Measurements from ENCODE around the gene BRD7.

BRD7 gene

DNA sequence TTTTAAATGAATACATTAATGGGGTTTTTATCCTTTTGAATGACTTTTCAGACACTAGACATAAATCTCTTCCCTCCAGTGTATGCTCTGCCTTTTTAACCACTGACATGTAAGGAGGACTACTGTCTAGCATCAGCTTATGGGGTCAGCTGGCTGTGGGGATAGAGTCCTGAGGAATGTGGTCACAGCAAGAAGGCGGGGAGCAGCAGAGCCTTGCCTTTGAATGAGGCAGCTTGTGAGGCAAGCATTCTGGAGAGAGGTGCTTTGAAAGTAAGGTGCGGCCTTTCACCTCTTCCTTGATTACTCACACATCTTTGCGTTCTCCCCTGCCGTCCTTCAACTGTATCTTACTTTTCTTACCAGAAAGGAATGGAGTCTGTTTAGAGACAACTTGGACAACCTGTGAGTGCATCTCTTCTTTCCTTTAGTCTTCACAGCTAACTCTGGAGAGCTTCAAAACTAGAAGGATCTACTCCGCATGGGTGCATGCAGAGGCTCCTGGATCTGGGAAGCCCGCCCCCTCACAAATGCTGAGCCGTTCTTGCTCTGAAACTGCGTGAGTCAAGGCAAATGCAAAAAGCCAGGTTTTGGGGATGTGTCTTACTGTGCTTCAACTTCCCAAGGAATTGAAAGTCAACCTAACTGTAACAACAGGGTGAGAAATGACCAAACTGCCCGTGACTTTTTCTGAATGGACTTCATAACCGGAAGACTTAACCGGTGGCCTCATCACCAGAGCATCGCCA, 52.5 kb downstream of the BRD7 start:
- Histone ChIP-seq H3K4me1 (ENCODE audit: low read length) (no peaks in the 10 kb centered on the region), H2AFZ (ENCODE audit: low read length) (no peak overlapping the region), H3K9me2 (replicated peaks; ENCODE audit: insufficient read depth, low read length) (no peaks in the 10 kb centered on the region), H3K4me2 (ENCODE audit: low read depth, low read length) (no peak overlapping the region), H3K27me3 (replicated peaks; ENCODE audit: insufficient read depth, low read length) (no peaks in the 10 kb centered on the region), H3K9me3 (replicated peaks; ENCODE audit: insufficient read depth, low read length) (no peaks in the 10 kb centered on the region), H4K20me1 (ENCODE audit: insufficient read depth, low read length) (no peaks in the 10 kb centered on the region), H3K9ac (ENCODE audit: low read length) (no peak overlapping the region), H3K4me3 (ENCODE audit: low read length) (no peak overlapping the region), H3K27ac (ENCODE audit: low read length) (no peak overlapping the region), H3F3A (ENCODE audit: insufficient read depth, low read length) (no peaks in the 10 kb centered on the region), H3K79me2 (ENCODE audit: low read length) (no peaks in the 10 kb centered on the region), H3K36me3 (replicated peaks; ENCODE audit: insufficient read depth, low read length) (peaks cover 4% of the 10 kb centered on the region; the same call in 1 of the 2 replicates)
- no peak for DNase-seq
- TF ChIP-seq, protein P1, sequence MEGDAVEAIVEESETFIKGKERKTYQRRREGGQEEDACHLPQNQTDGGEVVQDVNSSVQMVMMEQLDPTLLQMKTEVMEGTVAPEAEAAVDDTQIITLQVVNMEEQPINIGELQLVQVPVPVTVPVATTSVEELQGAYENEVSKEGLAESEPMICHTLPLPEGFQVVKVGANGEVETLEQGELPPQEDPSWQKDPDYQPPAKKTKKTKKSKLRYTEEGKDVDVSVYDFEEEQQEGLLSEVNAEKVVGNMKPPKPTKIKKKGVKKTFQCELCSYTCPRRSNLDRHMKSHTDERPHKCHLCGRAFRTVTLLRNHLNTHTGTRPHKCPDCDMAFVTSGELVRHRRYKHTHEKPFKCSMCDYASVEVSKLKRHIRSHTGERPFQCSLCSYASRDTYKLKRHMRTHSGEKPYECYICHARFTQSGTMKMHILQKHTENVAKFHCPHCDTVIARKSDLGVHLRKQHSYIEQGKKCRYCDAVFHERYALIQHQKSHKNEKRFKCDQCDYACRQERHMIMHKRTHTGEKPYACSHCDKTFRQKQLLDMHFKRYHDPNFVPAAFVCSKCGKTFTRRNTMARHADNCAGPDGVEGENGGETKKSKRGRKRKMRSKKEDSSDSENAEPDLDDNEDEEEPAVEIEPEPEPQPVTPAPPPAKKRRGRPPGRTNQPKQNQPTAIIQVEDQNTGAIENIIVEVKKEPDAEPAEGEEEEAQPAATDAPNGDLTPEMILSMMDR (IDR thresholded peaks at IDR 0.05; ENCODE audit: low read length): no peak

DNA sequence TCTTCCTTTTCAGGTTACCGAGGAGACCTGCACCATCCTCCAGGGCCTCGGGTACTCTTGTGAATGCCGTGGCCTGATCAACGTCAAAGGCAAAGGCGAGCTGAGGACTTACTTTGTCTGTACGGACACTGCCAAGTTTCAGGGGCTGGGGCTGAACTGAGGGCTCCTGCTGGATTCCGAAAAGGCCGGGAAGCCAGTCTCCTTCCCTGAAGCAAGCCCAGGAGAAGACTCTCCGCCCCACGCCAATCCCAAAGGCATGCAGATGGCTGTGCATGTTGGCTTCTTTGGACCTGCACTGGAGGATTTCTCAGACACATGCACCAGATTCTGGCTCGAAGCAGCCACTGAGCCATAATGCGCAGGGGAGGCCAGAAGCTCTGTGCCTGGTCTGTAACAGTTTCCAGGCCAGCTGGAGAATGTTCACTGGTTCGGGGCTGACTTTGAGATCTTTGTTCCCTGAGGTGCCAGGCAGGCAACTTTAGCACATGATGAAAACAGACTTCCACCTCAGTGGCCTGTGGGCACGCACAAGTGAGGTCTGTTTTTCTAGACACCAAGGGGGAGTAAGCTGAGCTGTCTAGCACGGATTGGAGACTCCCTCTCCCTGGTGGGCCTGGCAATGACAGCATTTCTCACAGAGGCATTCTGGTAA, 53.3 kb downstream of the BRD7 start:
- no peaks in the 10 kb centered on the region for H4K20me1 ChIP-seq (ENCODE audit: insufficient read depth, low read length)
- H3K27me3 ChIP-seq (replicated peaks; ENCODE audit: insufficient read depth, low read length): no peaks in the 10 kb centered on the region
- no peaks in the 10 kb centered on the region for H3K9me2 ChIP-seq (replicated peaks; ENCODE audit: insufficient read depth, low read length)
- no peak overlapping the region for H3K27ac ChIP-seq (ENCODE audit: low read length)
- no peak overlapping the region for H3K4me2 ChIP-seq (ENCODE audit: low read depth, low read length)
- H2AFZ ChIP-seq (ENCODE audit: low read length): no peak overlapping the region
- no peak overlapping the region for H3K4me3 ChIP-seq (ENCODE audit: low read length)
- no peak for TF ChIP-seq EZH2 (optimal IDR thresholded peaks at IDR 0.05; ENCODE audit: low read depth, low read length)
- TF ChIP-seq, protein P1 (IDR thresholded peaks at IDR 0.05; ENCODE audit: low read length): no peak
- no peak for TF ChIP-seq EZH2phosphoT487 (IDR thresholded peaks at IDR 0.05; ENCODE audit: low read length)
- no peaks in the 10 kb centered on the region for H3K4me1 ChIP-seq (ENCODE audit: low read length)
- no peak for DNase-seq
- H3F3A ChIP-seq (ENCODE audit: insufficient read depth, low read length): no peaks in the 10 kb centered on the region
- no peaks in the 10 kb centered on the region for H3K9me3 ChIP-seq (replicated peaks; ENCODE audit: insufficient read depth, low read length)
- peaks cover 4% of the 10 kb centered on the region; the same call in 1 of the 2 replicates for H3K36me3 ChIP-seq (replicated peaks; ENCODE audit: insufficient read depth, low read length)
- H3K79me2 ChIP-seq (ENCODE audit: low read length): no peaks in the 10 kb centered on the region
- no peak overlapping the region for H3K9ac ChIP-seq (ENCODE audit: low read length)

DNA sequence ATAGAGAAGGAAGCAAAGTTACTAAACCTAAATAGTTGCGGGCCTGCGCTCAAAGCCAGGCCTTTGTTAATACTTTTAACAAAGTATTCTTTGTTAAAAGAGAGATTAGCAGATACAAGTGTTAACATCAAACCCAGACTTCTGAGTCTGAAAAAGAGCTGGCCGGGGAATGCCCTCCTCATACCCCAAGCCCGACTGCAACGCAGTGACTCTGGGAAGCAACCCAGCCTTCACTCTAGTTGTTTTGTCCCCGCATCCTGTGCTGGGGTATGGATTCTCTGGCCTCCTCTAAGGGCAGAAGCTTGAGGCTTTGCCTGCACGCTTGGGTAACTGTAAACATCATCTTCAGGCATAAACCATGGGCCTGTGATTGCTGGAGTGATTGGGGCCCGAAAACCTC, 54.1 kb downstream of the BRD7 start:
- no peak overlapping the region for H3K4me3 ChIP-seq (ENCODE audit: low read length)
- DNase-seq: no peak
- H3K79me2 ChIP-seq (ENCODE audit: low read length): no peaks in the 10 kb centered on the region
- no peaks in the 10 kb centered on the region for H3K9me3 ChIP-seq (replicated peaks; ENCODE audit: insufficient read depth, low read length)
- no peak overlapping the region for H3K9ac ChIP-seq (ENCODE audit: low read length)
- no peaks in the 10 kb centered on the region for H4K20me1 ChIP-seq (ENCODE audit: insufficient read depth, low read length)
- H3K36me3 ChIP-seq (replicated peaks; ENCODE audit: insufficient read depth, low read length): peaks cover 4% of the 10 kb centered on the region; the same call in 1 of the 2 replicates
- H3K27ac ChIP-seq (ENCODE audit: low read length): no peak overlapping the region
- no peaks in the 10 kb centered on the region for H3K27me3 ChIP-seq (replicated peaks; ENCODE audit: insufficient read depth, low read length)
- no peaks in the 10 kb centered on the region for H3K9me2 ChIP-seq (replicated peaks; ENCODE audit: insufficient read depth, low read length)
- H3K4me2 ChIP-seq (ENCODE audit: low read depth, low read length): no peak overlapping the region
- no peaks in the 10 kb centered on the region for H3K4me1 ChIP-seq (ENCODE audit: low read length)
- no peak overlapping the region for H2AFZ ChIP-seq (ENCODE audit: low read length)
- H3F3A ChIP-seq (ENCODE audit: insufficient read depth, low read length): no peaks in the 10 kb centered on the region
- TF ChIP-seq, protein P1 (IDR thresholded peaks at IDR 0.05; ENCODE audit: low read length): no peak
- TF ChIP-seq EZH2 (optimal IDR thresholded peaks at IDR 0.05; ENCODE audit: low read depth, low read length) (no peak), EZH2phosphoT487 (IDR thresholded peaks at IDR 0.05; ENCODE audit: low read length) (no peak)

Data from MM.1S (cell line).